Measurements from ENCODE around the gene C19orf85. TPM values are rescaled to one million over a fixed set of nuclear protein-coding genes. Genes with fewer than 3 reads are reported as not detected.

Gene C19orf85
- not detected for total RNA-seq

- TF ChIP-seq CTCF (IDR thresholded peaks at IDR 0.05): no peak
- H3K36me3 ChIP-seq: no peaks in the 10 kb centered on the region
- no peak within 1 kb of the TSS for H3K27ac ChIP-seq
- no peaks in the 10 kb centered on the region for H3K9me3 ChIP-seq
- H3K27me3 ChIP-seq: no peaks in the 10 kb centered on the region
- DNase-seq (ENCODE audit: low spot score): no peak
- peaks cover 0 to 35% of the 10 kb centered on the region in 2 donors for H3K4me1 ChIP-seq
- H3K4me3 ChIP-seq: no peak within 1 kb of the TSS
Observed at GRCh38 chr19:55464662-55465054, at the start of gene C19orf85. TSS of gene C19orf85 (minus strand) at chr19:55464751. CDS start at chr19:55464554, 197 bp downstream.

GRCh38 chr19:55508120-55508519 is 43.6 kb upstream of the C19orf85 start:
- Histone ChIP-seq H3K36me3 (no peaks in the 10 kb centered on the region), H3K4me1 (peaks cover 0 to 10% of the 10 kb centered on the region in 2 donors), H3K9me3 (no peaks in the 10 kb centered on the region), H3K27ac (no peak overlapping the region), H3K4me3 (no peak overlapping the region), H3K27me3 (no peaks in the 10 kb centered on the region)
- no peak for TF ChIP-seq CTCF (IDR thresholded peaks at IDR 0.05)
- no peak for DNase-seq (ENCODE audit: low spot score)

GRCh38 chr19:55504981-55505380 is 40.4 kb upstream of the C19orf85 start:
- H3K27ac ChIP-seq: no peak overlapping the region
- H3K36me3 ChIP-seq: no peaks in the 10 kb centered on the region
- TF ChIP-seq CTCF (IDR thresholded peaks at IDR 0.05): no peak
- H3K9me3 ChIP-seq: no peaks in the 10 kb centered on the region
- peaks cover 0 to 10% of the 10 kb centered on the region in 2 donors for H3K4me1 ChIP-seq
- DNase-seq (ENCODE audit: low spot score): no peak
- H3K27me3 ChIP-seq: no peaks in the 10 kb centered on the region
- no peak overlapping the region for H3K4me3 ChIP-seq

GRCh38 chr19:55504252-55504603 is 39.7 kb upstream of the C19orf85 start:
- Histone ChIP-seq H3K9me3 (no peaks in the 10 kb centered on the region), H3K36me3 (no peaks in the 10 kb centered on the region), H3K4me1 (peaks cover 0 to 10% of the 10 kb centered on the region in 2 donors), H3K27ac (peak overlapping the region; percentile 75), H3K27me3 (no peaks in the 10 kb centered on the region), H3K4me3 (peak overlapping the region in 1 of 2 donors; percentile 53)
- TF ChIP-seq CTCF (IDR thresholded peaks at IDR 0.05): peak in 1 of 2 donors; percentile 5
- no peak for DNase-seq (ENCODE audit: low spot score)

- peak; percentile 98 to 100 for TF ChIP-seq CTCF (IDR thresholded peaks at IDR 0.05)
- H3K27ac ChIP-seq: peak overlapping the region; percentile 75
Observed at GRCh38 chr19:55503502-55504251, 39.1 kb upstream of the C19orf85 start.

GRCh38 chr19:55503157-55503501 is 38.6 kb upstream of the C19orf85 start:
- Histone ChIP-seq H3K9me3 (no peaks in the 10 kb centered on the region), H3K27me3 (no peaks in the 10 kb centered on the region), H3K27ac (no peak overlapping the region), H3K4me1 (peaks cover 0 to 10% of the 10 kb centered on the region in 2 donors), H3K36me3 (no peaks in the 10 kb centered on the region), H3K4me3 (no peak overlapping the region)
- no peak for TF ChIP-seq CTCF (IDR thresholded peaks at IDR 0.05)
- DNase-seq (ENCODE audit: low spot score): no peak

More at GRCh38 chr19:55503502-55504251, 39.1 kb upstream of the C19orf85 start:
- Histone ChIP-seq H3K27me3 (no peaks in the 10 kb centered on the region), H3K9me3 (no peaks in the 10 kb centered on the region), H3K4me3 (peak overlapping the region; percentile 41 to 53), H3K4me1 (peaks cover 0 to 10% of the 10 kb centered on the region in 2 donors), H3K36me3 (no peaks in the 10 kb centered on the region)
- DNase-seq (ENCODE audit: low spot score): peak; percentile 93

All from right atrium auricular region (tissue), 2 donors.